HG02870 (cell line): ENCODE measurements around the gene PKNOX2.

Experiments used
- ATAC-seq: cut with Tn5 transposase; IDR thresholded peaks from one replicate; pipeline ENCODE4 v1.9.1; 2021; ENCODE audit warnings: mild to moderate bottlenecking, moderate library complexity; ENCODE audit not compliant: unreplicated experiment

The PKNOX2 gene

DNA sequence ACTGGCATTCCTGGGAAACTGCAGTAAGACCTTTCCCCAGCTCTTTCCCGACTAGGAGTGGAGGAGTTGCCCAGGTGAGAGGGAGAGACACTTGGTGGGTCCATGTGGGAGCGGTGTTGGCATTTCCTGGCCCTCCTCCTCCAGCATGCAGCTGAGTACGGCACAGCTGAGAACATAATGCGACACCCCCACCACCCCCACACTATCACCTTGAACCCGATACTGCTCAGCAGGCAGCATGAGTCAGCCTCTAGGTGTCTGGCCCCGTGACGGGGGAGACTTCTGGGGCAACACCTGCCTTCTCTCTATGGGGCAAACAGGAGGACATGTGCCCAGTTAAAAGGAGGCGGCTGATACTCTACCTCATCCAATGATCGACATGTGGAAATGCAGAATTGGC is 64.4 kb downstream of the PKNOX2 start:
- no peak for ATAC-seq

DNA sequence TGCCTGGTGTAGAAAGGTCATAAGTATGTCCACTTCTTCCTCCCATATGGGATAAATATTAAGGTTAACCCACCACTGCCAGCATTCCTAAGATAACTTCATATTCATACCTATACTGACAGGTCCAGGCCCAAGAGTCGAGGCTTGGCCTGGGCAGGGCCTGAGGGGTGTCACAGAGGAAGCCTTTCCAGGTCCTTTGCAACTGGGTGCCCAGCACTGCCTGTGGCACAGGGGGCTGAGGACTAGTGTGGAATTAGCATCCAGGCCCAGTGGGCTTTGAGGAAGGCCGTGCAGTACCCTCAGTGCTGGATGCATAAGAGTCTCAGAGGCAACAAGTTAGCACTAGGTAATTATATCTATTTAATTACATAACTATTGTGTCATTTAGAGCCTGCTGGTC is 65.4 kb downstream of the PKNOX2 start:
- no peak for ATAC-seq

DNA sequence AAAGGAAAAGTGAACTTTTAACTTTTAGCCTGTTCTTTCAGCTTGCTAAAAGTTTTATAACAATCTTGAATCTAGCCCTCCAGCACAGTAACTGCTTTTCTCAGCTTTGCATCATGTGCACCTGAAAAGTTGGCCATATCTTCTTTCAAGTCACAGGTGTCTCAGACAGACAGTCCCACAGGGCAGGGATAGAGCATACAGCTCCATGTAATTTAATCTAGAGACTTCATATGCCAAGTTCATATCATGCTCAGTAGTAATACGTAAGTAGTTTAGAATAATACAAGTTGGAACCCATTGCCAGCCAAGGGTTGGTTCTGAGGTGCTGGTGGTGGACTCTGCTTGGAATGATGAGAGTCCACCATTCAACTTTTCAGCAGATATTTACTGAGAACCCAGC is 68.6 kb downstream of the PKNOX2 start:
- ATAC-seq = no peak

GRCh38 chr11:125233736-125234275 is 69.3 kb downstream of the PKNOX2 start:
- no peak for ATAC-seq

DNA sequence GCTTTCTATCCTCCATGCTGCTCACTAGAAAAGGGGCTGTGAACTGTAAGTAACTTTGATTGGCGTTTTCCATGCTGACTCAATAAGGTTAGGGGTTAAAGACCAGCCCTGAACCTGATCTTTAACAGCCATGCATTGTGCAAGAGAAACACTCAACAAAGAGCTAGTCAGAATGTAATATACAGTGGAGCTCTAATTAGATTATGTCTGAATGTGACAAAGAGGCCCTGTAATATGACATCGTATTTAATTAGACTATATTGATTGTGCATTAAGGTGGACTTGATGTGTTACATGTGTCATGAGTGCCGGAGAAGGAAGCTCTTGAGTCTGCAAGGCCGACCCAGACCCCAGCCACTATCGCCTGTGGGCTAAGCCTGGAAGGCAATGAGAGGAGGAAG is 70.5 kb downstream of the PKNOX2 start:
- ATAC-seq = no peak

GRCh38 chr11:125236072-125236825 is 71.7 kb downstream of the PKNOX2 start:
- ATAC-seq = no peak

DNA sequence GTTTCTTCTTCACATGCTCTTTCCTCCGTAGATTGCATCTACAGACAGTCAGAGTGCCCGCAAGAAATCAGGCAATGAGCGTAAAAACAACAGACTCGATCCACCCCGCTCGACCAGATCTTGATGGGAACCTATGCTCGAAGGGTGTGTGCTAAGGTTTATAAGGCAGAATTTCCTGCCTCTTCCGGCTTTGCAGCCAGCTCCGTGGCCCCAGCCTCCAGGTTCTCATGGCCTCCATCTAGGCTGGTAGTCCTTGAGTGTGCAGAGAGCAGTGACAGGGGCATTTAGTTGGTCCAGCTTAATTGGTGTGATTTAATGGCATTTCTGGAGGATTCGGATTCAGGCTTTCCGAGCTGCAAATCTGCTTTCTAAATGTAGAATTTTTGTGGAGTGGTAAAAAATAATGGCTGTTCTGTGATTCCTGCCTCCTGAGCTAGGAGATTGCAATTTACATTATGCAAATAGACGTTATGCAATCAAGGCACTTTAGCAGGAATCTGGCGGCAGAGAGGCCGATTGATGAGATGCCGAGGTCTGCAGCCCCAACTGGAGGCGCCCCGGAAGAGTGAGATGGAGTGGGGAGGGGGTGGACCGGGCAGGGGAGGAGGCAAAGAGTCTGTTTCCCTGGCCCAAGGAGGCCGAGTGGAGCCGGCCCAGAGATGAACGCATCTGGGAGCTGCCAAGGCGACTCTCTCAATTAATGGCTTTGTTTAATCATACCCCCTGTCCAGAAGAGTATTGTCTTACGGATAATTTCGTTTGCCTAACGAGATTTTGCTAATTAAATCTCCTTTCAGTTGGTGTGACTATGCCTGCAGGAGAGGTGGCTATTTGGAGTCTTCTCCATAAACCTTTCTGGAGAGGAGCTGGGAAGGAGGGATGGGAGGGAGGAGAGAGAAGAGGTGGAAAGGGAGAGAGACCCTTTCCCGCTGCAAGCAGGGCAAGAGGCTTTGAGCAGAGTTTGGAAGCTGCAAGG is 75.3 kb downstream of the PKNOX2 start:
- no peak for ATAC-seq

DNA sequence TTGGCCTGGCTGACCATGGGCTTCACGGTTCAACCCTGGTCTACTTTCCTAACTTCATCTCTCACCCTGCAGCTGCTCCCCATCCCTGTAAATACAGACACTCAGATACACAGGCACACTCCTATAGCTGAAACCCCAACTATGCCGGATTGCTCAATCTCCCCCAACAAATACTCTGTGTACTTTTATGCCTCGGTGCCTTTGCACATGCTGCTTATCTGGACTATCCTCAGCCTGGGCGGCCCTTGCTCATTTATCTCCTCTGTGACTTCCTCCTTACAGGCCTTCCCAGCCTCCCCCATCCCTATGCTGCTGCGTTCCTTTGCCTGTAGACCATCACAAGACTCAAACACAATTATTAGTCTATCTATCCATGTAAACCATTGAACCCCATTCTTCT is 76.6 kb downstream of the PKNOX2 start:
- ATAC-seq = no peak

- no peak for ATAC-seq
Observed at GRCh38 chr11:125242141-125242775, 77.7 kb downstream of the PKNOX2 start.

DNA sequence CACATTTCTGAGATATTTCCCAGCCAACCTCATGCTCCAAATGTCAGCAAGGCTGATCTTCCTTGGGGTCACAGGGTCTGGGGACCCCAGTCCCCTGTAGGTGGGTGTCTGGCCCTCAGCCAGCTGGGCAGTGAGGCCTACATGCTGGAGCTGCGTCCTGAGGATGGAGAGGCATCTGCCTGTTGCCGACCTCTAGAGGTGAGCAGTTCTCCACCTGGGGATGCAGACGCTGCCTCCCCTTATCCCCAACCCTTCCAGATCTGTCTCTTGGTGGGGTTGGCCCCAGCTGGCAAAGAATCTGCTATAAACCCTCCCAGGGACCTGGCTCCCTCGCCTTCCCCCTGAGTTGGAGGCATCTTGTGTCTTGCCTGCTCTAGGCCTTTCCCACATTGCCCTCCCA is 79.6 kb downstream of the PKNOX2 start:
- no peak for ATAC-seq

- ATAC-seq = no peak
Observed at GRCh38 chr11:125245299-125245698, 80.7 kb downstream of the PKNOX2 start.

DNA sequence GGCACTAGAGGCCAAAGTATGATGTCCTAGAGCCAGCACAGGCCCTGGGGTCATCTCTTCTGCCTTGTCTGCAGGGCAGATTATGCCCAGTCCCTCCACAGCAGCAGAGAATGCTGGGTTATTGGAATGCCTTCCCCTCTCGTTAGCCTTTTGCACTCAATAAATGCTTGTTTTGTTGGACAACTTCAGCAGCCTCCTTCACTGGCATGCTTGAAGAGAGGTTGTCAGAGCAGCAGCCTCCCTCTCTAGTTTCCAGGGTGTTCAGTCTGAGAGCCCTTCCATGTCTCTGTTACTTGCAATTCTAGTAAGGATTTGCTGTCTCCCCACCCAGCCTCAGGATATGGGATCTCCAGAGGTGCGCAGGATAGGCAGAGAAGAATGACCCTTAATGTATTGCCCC is 82.9 kb downstream of the PKNOX2 start:
- ATAC-seq = no peak

DNA sequence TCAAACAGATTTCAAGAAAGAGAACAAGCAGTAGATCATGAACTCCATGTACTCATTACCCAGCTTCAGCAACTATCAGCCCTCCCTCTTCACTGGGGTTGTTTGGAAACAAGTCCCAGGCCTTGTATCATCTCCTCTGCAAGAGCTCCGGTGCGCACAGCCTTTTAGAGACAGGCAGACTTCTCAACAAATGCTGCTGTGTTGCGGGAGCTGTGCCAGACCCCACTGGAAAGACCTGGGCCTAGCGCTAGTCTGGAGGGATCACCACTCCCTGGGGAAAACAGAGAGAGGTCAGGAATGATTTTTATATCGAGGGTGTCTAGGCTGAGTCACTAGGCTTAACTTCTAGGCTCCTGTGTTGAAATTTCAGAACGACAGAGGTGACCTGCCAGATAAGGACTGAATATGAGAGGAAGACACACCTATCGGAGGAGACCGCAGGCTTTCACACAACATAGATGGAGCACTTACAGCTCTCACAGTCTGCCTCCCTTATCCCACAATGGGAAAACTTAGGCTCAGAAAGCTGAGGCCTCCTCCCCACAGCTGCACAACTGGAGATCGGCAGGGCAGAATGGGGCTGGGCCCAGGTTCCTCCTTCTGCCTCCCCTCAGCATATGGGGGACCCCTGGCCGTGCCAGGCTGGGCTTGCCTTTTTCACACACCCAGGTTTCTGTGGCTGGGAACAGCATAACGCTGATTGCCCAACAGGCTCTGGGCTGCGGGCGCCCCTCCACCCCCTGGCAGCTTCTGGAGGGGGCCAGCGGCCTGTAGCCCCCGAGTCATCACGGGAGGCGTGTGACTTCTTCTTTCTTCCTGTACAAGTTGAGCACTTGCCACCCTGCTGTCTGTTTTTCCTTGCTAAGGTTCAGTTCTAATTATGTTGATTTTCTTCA is 86.0 kb downstream of the PKNOX2 start:
- ATAC-seq = no peak

DNA sequence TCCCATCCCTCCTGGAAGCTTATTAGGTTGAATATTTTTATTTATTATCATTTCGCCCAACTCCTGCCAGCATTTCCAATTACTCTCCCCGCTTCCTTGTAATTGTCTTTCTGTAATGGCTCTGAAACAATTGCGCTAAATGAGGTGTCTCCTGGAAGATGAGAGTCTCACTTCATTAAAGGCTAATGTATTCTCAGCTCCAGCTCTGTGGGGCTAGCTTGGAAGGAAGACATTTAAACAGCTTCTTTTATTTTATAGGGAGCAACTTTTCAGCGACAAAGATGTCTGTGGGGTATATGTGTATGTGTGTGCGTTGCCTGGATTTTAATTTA is 86.6 kb downstream of the PKNOX2 start:
- ATAC-seq = no peak

DNA sequence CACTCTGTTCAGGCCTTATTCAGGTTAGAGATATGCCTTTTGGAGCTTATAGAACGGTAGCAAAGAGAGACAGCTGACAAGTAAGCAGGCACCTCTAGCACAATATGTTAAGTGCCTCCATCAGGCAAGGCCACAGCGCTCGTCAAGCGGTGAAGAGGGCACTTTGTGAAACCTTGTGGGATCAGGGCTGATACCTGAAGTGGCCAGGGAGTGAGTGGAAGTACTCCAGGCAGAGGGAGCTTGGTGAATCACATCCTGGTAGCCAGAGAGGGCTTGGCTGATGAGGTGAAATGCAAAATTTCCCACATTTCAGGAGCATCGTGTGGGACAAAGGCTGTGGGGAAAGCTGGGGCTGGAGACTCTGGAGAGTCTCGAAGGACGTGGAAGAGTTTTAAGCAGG is 87.4 kb downstream of the PKNOX2 start:
- ATAC-seq = no peak

DNA sequence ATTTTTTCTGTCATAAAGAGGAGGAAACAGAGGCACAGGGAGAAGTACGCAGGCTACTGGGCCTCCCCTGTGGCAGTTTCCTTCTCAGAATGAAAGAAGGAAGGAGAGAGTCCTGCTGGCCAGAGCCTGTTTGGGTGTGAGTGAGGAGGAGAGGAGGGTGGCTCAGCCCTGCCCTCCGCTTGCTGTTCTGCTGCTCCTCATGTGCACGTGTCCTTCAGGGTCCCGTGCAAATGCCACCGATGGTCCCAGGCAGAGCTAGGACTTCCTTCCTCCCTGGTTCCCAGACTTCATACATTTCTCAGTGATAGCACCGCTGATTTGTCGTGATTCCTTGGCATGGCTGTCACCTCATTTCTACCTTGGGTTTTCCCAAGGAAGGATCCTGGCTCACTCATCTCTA is 88.7 kb downstream of the PKNOX2 start:
- no peak for ATAC-seq

GRCh38 chr11:125253795-125254525 is 89.4 kb downstream of the PKNOX2 start:
- ATAC-seq = no peak

DNA sequence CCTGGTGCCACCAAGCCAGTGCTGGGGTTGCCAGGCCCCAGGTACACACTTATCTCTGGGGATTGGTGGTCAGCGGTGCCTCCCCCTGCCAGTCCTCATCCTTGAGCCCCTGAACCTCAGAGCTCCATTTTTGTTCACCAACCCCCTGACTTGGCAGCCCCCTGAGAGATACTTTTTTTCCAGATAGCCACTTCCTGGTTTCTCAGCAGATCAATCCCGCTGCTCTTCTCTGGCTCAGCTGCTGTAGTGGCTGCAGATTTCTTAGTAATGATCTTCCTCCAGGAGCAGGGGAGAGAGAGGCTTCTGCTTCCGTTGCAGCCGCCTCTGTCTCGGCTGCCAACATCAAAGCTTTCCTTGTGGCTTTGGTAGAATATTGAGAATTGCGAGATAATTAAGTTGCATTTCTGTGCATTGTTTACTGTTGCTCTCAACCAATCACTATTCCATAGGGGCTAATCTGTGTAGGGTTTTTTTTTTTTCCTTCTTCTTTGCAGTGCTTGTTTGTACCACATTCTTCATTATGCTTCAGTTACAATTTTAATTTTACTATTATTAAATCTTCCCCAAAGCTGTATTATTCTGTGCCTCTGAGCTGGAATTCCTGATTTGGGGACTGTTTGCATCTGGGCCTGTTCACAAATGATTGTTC is 92.1 kb downstream of the PKNOX2 start:
- ATAC-seq = no peak

DNA sequence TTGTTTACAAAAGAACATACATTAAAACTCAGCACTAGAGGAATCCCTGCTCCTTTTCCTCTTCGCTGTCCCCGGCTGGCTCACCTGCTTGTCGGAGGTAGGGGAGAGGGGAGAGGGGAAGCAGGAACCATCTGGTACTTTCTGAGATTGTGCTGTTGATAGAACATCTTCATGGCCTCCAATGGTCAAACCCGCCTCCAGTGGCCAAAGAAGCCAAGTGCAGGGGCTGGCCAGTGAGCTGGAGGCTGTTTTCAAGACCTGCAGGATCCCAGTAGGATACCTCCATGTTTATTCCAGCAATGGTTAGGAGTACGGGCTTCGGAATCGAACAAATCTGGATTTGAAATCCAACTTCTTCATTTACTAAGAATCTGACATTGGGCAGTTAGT is 92.6 kb downstream of the PKNOX2 start:
- no peak for ATAC-seq
